OCI-LY3 (cell line): ENCODE data around the gene RIMKLB.

ENCODE experiments used
- EZH2phosphoT487 ChIP-seq: fragments of 200-600 bp; shearing (Covaris generic); IDR thresholded peaks from 2 replicates; pipeline ENCODE4 v1.6.1; 2018; ENCODE audit warnings: antibody characterized with exemption, mixed run types, low read depth
- TF ChIP-seq, protein P1 (sequence below): fragments of 200-600, 300-600 bp; sonication (generic); IDR thresholded peaks from 2 replicates; pipeline ENCODE4 v1.5.1; 2014; ENCODE audit warnings: antibody characterized with exemption, low read length, low read depth

DNA sequence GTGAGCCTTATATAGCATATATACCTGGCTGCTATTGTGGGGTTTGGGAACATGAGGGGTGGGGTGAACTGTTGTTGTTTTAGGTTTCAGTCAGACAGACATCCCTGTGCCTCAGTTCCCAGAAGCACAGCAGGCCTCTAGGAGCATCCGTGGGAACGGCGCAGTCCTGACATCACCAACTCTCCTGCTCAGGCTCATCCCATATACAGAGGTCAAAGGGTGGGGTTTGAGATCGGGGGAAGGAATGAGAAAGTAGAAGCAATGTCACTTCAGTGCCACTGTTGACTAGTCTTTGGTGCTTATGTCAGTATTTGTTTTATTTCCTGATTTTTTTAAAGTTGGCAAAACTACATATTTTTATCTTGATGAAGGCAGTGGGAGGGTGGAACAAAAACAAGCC lies 81.5 kb downstream of the RIMKLB start:
- TF ChIP-seq, protein P1, sequence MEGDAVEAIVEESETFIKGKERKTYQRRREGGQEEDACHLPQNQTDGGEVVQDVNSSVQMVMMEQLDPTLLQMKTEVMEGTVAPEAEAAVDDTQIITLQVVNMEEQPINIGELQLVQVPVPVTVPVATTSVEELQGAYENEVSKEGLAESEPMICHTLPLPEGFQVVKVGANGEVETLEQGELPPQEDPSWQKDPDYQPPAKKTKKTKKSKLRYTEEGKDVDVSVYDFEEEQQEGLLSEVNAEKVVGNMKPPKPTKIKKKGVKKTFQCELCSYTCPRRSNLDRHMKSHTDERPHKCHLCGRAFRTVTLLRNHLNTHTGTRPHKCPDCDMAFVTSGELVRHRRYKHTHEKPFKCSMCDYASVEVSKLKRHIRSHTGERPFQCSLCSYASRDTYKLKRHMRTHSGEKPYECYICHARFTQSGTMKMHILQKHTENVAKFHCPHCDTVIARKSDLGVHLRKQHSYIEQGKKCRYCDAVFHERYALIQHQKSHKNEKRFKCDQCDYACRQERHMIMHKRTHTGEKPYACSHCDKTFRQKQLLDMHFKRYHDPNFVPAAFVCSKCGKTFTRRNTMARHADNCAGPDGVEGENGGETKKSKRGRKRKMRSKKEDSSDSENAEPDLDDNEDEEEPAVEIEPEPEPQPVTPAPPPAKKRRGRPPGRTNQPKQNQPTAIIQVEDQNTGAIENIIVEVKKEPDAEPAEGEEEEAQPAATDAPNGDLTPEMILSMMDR, result no peak
- TF ChIP-seq EZH2phosphoT487, result no peak
